B cell (primary cell): ENCODE data around the gene STPG3. TPM values are rescaled to one million over a fixed set of nuclear protein-coding genes. Genes with fewer than 3 reads are reported as not detected.

ENCODE experiments used
- ATAC-seq: fragments of 200-7000 bp; cut with Tn5 transposase; one replicate; pipeline ENCODE4 v1.10.0; 2021; ENCODE audit warnings: low read depth, mild to moderate bottlenecking, moderate number of reproducible peaks, moderate library complexity
- CTCF ChIA-PET: fragments of 350-600 bp; sonication (Branson Sonifier 250); formaldehyde crosslinking; loops from one replicate; lab custom pipeline; 2021; ENCODE audit warnings: antibody characterized with exemption, inconsistent platforms; lab: Charles Lee
- POLR2A ChIA-PET: fragments of 350-600 bp; sonication (Branson Sonifier 250); formaldehyde crosslinking; loops from one replicate; lab custom pipeline; 2021; ENCODE audit warnings: antibody characterized with exemption; lab: Charles Lee
- DNase-seq: peaks from one replicate; pipeline ENCODE4 v3.0.0; 2013
- H2AFZ ChIP-seq: 2 replicates; pipeline ENCODE4 v1.6.1; 2012; ENCODE audit warnings: mild to moderate bottlenecking, low read depth, low read length; ENCODE audit not compliant: insufficient read depth, poor library complexity, severe bottlenecking
- H3K27ac ChIP-seq, 2 donors: 1 replicate in 1 of 2; 2 replicates in 1 of 2; pipeline ENCODE4 v1.5.1; 2012 to 2013; ENCODE audit warnings: low read length in 2 of 2, mild to moderate bottlenecking in 2 of 2, moderate library complexity in 1 of 2
- H3K27me3 ChIP-seq, 4 experiments: fragments of 200-600 bp in 1 of 4; sonication (generic) in 1 of 4; replicated peaks in 1 of 4; 1 replicate in 2 of 4; 2 replicates in 2 of 4; pipeline versions ENCODE4 v1.6.1 to v1.7.0; 2013 to 2016; ENCODE audit warnings: low read length in 3 of 4, mild to moderate bottlenecking in 2 of 4, mixed read lengths in 1 of 4, moderate library complexity in 1 of 4; ENCODE audit not compliant: insufficient read depth in 4 of 4, control insufficient read depth in 3 of 4; ENCODE audit errors: control extremely low read depth in 1 of 4
- H3K36me3 ChIP-seq, 2 experiments: replicated peaks in 1 of 2; 1 replicate in 1 of 2; 2 replicates in 1 of 2; pipeline versions ENCODE4 v1.6.1 to v1.7.1; 2013; ENCODE audit warnings: low read length in 1 of 2; ENCODE audit not compliant: insufficient read depth in 2 of 2, control insufficient read depth in 1 of 2; ENCODE audit errors: control extremely low read depth in 1 of 2, extremely low read depth in 1 of 2
- H3K4me1 ChIP-seq, 2 donors: fragments of 200-600 bp in 1 of 2; sonication (generic) in 1 of 2; 1 replicate in 1 of 2; 2 replicates in 1 of 2; pipeline versions ENCODE4 v1.5.1 to v1.6.1; 2013 to 2017; ENCODE audit warnings: low read length in 2 of 2; ENCODE audit not compliant: control insufficient read depth in 2 of 2, insufficient read depth in 2 of 2
- H3K4me2 ChIP-seq: replicated peaks from 2 replicates; pipeline ENCODE3; 2012; ENCODE audit warnings: mild to moderate bottlenecking, low read depth, low read length; ENCODE audit not compliant: poor library complexity, severe bottlenecking
- H3K4me3 ChIP-seq, 5 experiments: fragments of 200-600 bp in 1 of 5; sonication (generic) in 1 of 5; 1 replicate in 3 of 5; 2 replicates in 2 of 5; pipeline versions ENCODE4 v1.5.1 to v1.7.0; 2011 to 2016; ENCODE audit warnings: low read length in 4 of 5, mild to moderate bottlenecking in 4 of 5, low read depth in 2 of 5, control low read depth in 1 of 5, moderate library complexity in 1 of 5; ENCODE audit not compliant: insufficient read depth in 1 of 5; ENCODE audit errors: control extremely low read depth in 1 of 5, extremely low read depth in 1 of 5
- H3K79me2 ChIP-seq: fragments of 200-600 bp; sonication (generic); one replicate; pipeline ENCODE4 v1.6.0; 2016; ENCODE audit warnings: low read length; ENCODE audit not compliant: control insufficient read depth, insufficient read depth
- H3K9ac ChIP-seq: fragments of 200-600 bp; sonication (generic); 2 replicates; pipeline ENCODE4 v1.6.1; 2017; ENCODE audit warnings: mild to moderate bottlenecking, low read length, moderate library complexity
- H3K9me3 ChIP-seq, 3 donors: one replicate each; pipeline versions ENCODE4 v1.6.1 to v1.7.1; 2013; ENCODE audit warnings: low read length in 2 of 3; ENCODE audit not compliant: control insufficient read depth in 2 of 3, insufficient read depth in 1 of 3; ENCODE audit errors: control extremely low read depth in 1 of 3
- H4K20me1 ChIP-seq: 2 replicates; pipeline ENCODE4 v1.6.0; 2012; ENCODE audit warnings: mild to moderate bottlenecking, low read length; ENCODE audit not compliant: insufficient read depth, control insufficient read depth, poor library complexity, severe bottlenecking
- H3K27ac Mint-ChIP-seq: one replicate; pipeline ENCODE4 v1.8.0; 2021; ENCODE audit warnings: mixed read lengths
- H3K27me3 Mint-ChIP-seq: one replicate; pipeline ENCODE4 v1.8.0; 2021; ENCODE audit warnings: mixed read lengths
- H3K4me1 Mint-ChIP-seq: one replicate; pipeline ENCODE4 v1.8.0; 2021; ENCODE audit warnings: mixed read lengths
- H3K4me3 Mint-ChIP-seq: one replicate; pipeline ENCODE4 v1.8.0; 2021; ENCODE audit warnings: mixed read lengths
- H3K9me3 Mint-ChIP-seq: one replicate; pipeline ENCODE4 v1.8.0; 2022; ENCODE audit warnings: mixed read lengths; ENCODE audit not compliant: insufficient read depth
- CTCF ChIP-seq: fragments of 200-600 bp; IDR thresholded peaks from one replicate; pipeline ENCODE4 v1.8.0; 2022; ENCODE audit warnings: antibody characterized with exemption, mild to moderate bottlenecking
- EZH2 ChIP-seq: IDR thresholded peaks from 2 replicates; pipeline ENCODE4 v1.6.1; 2012; ENCODE audit warnings: borderline replicate concordance, low read depth, mild to moderate bottlenecking, moderate library complexity, low read length; ENCODE audit not compliant: insufficient read depth, poor library complexity, severe bottlenecking
- WGBS: methylation state at CpG from one replicate; pipeline ENCODE4 v1.1.5; 2013; ENCODE audit warnings: missing lambda C conversion rate; ENCODE audit not compliant: insufficient coverage; 5-methylcytosine and 5-hydroxymethylcytosine counted together
- intact Hi-C: fragments of 100-400 bp; cut with micrococcal nuclease; formaldehyde crosslinking; loops from one replicate; pipeline ENCODE4 v1.10.0; 2022
- polyA plus RNA-seq: library from polyadenylated mRNA; depleted of rRNA; stranded (reverse); fragments of >200 nt; gene quantifications from 2 replicates; pipeline ENCODE4 v1.2.3, GENCODE V29; 2012
- total RNA-seq, 2 donors: library from RNA; stranded (reverse); fragments of 120-200 nt in 1 of 2; gene quantifications; 1 replicate in 1 of 2; 2 replicates in 1 of 2; pipeline versions ENCODE4 v1.2.3 to v1.2.4, GENCODE V29; 2013 to 2022

STPG3 gene
- total and polyA plus RNA-seq, 2 donors (not counting 1 experiment from before 2014, with no cell fraction given): not detected

GRCh38 chr9:137229903-137230704 is 21.0 kb upstream of the STPG3 start:
- DNase-seq: no peak
- ChIA-PET POLR2A (no interaction called here), CTCF (interaction anchor here (0.9 to 1.2 kb wide), 2 partner anchors 112 to 134 kb away, joined by 3 to 4 read pairs; no protein-coding TSS in a partner anchor)
- ATAC-seq: no peak
- Histone ChIP-seq H3K4me2 (no peak overlapping the region), H3K79me2 (no peaks in the 10 kb centered on the region), H3K9me3 (no peaks in the 10 kb centered on the region), H3K27me3 (peaks cover 0 to 38% (median 2%) of the 10 kb centered on the region in 4 experiments), H3K4me1 (peaks cover 14 to 20% of the 10 kb centered on the region in 2 donors), H3K27ac (no peak overlapping the region), H4K20me1 (no peaks in the 10 kb centered on the region), H2AFZ (no peak overlapping the region), H3K36me3 (no peaks in the 10 kb centered on the region), H3K9ac (no peak overlapping the region), H3K4me3 (no peak overlapping the region)
- Mint-ChIP-seq H3K27ac (no peak overlapping the region), H3K4me1 (peaks cover 13% of the 10 kb centered on the region), H3K9me3 (no peaks in the 10 kb centered on the region), H3K27me3 (peaks cover 4% of the 10 kb centered on the region), H3K4me3 (no peak overlapping the region)
- intact Hi-C loops: no loop called here
- WGBS: 66% methylated on average over 27 of the region's 31 CpGs
- TF ChIP-seq EZH2 (no peak), CTCF (no peak)
